ENCODE data around the gene GTF2F2.
A peak's percentile ranks its signal among the peaks of the same experiment; 100 is the strongest.
"Not testable (repeated sequence)": the region's sequence is repeated elsewhere in the genome, so short reads cannot be mapped to it uniquely, and the experiment has no call there.

The GTF2F2 gene

DNA sequence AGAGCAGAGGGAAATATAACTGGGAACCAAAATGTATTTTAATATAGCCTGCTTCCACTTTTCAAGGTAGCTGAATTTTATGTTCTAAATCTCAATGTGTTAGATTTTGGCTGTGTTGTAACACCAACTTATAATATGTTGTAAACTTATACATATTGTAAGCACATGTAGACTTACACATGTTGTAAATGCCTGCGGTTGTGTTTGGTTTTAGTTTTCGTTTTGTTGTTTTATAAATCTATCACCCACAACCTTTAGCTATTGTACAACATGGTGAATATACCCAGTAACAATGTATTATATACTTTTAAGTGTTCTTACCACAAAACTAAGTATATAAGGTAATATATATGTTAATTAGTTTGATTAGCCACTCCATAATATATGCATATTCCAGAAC lies 65.0 kb downstream of the GTF2F2 start:
- Mint-ChIP-seq H3K9me3 (no peaks in the 10 kb centered on the region), H3K36me3 (ENCODE audit: low read depth) (peaks cover 26% of the 10 kb centered on the region), H3K4me1 (no peaks in the 10 kb centered on the region), H3K27ac (no peak overlapping the region), H3K4me3 (no peak overlapping the region), H3K27me3 (ENCODE audit: low read depth) (no peaks in the 10 kb centered on the region)
- no peak for TF ChIP-seq CTCF (IDR thresholded peaks at IDR 0.05; ENCODE audit: unreplicated experiment in 3 of 3)

- not testable (repeated sequence) for H3K27ac Mint-ChIP-seq; H3K27me3 Mint-ChIP-seq (ENCODE audit: low read depth); H3K4me3 Mint-ChIP-seq; H3K9me3 Mint-ChIP-seq; H3K4me1 Mint-ChIP-seq
- H3K36me3 Mint-ChIP-seq (ENCODE audit: low read depth): peaks cover 18% of the 10 kb centered on the region
Observed at GRCh38 chr13:45189077-45189476, 68.8 kb downstream of the GTF2F2 start.

DNA sequence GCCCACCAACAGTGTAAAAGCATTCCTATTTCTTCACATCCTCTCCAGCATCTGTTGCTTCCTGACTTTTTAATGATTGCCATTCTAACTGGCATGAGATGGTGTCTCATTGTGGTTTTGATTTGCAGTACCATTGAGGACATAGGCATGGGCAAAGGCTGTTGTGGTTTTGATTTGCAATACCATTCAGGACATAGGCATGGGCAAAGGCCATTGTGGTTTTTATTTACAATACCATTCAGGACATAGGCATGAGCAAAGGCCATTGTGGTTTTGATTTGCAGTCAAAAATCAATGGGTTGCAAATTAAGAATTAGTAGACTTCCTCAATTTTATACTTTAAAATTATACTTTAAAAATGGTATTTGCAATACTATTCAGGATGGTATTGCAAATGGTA lies 69.2 kb downstream of the GTF2F2 start:
- not testable (repeated sequence) for H3K27me3 Mint-ChIP-seq (ENCODE audit: low read depth); H3K4me3 Mint-ChIP-seq; H3K27ac Mint-ChIP-seq; H3K4me1 Mint-ChIP-seq; H3K9me3 Mint-ChIP-seq
- peaks cover 14% of the 10 kb centered on the region for H3K36me3 Mint-ChIP-seq (ENCODE audit: low read depth)

DNA sequence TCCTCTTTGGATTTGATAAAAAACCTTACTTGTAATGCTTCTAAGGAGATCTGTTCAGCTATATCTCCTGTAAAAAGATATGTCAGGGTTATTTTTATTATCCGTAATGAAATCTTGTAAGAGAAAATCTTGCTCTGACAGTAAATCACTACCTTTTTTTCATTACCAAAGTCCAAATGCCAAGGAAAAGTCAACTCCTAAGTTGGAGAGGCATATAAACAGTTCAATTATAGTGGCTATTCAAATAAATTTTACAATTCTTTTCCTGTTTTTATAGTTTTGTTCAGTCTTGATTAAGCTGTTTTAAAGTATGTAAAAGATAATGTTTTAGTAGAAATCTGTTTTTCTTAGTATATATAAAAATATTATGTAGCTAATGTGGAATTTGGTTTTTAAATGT lies 71.6 kb downstream of the GTF2F2 start:
- no peak for TF ChIP-seq CTCF (IDR thresholded peaks at IDR 0.05; ENCODE audit: unreplicated experiment in 3 of 3)
- Mint-ChIP-seq H3K27ac (no peak overlapping the region), H3K9me3 (no peaks in the 10 kb centered on the region), H3K36me3 (ENCODE audit: low read depth) (peaks cover 13% of the 10 kb centered on the region), H3K4me3 (no peak overlapping the region), H3K27me3 (ENCODE audit: low read depth) (no peaks in the 10 kb centered on the region), H3K4me1 (no peaks in the 10 kb centered on the region)

- no peaks in the 10 kb centered on the region for H3K4me1 Mint-ChIP-seq
- H3K9me3 Mint-ChIP-seq: no peaks in the 10 kb centered on the region
- H3K27ac Mint-ChIP-seq: peak overlapping the region; percentile 9 to 81 (median 62)
- H3K27me3 Mint-ChIP-seq (ENCODE audit: low read depth): no peaks in the 10 kb centered on the region
- H3K36me3 Mint-ChIP-seq (ENCODE audit: low read depth): peaks cover 3% of the 10 kb centered on the region
- TF ChIP-seq CTCF (IDR thresholded peaks at IDR 0.05; ENCODE audit: unreplicated experiment in 3 of 3): peak; percentile 22 to 42 (median 37)
- H3K4me3 Mint-ChIP-seq: peak overlapping the region in 2 of 3 experiments; percentile 4 to 26
Observed at GRCh38 chr13:45194081-45194939, 74.0 kb downstream of the GTF2F2 start.

DNA sequence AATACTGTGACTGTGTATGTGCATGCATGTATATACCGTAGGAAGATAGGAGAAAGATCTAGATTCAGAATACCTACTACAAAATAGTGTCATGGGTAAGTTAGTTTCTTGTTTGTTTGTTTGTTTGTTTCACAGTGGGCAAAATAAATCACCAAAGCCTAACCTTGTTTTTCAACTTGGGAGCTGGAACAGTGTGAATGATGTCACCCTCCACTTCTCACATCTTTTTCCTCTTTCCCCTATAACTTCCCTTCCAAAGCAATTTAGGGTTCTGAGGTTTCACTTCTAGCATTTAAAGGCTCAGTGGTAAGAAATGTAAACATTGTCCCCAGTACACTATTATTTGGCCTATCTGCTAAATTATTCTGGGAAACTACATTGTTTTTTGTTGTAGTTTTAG lies 75.1 kb downstream of the GTF2F2 start:
- no peak overlapping the region for H3K4me3 Mint-ChIP-seq
- no peaks in the 10 kb centered on the region for H3K27me3 Mint-ChIP-seq (ENCODE audit: low read depth)
- no peaks in the 10 kb centered on the region for H3K9me3 Mint-ChIP-seq
- H3K36me3 Mint-ChIP-seq (ENCODE audit: low read depth): peaks cover 9% of the 10 kb centered on the region
- H3K27ac Mint-ChIP-seq: peak overlapping the region; percentile 37 to 47 (median 43)
- H3K4me1 Mint-ChIP-seq: no peaks in the 10 kb centered on the region
- no peak for TF ChIP-seq CTCF (IDR thresholded peaks at IDR 0.05; ENCODE audit: unreplicated experiment in 3 of 3)

DNA sequence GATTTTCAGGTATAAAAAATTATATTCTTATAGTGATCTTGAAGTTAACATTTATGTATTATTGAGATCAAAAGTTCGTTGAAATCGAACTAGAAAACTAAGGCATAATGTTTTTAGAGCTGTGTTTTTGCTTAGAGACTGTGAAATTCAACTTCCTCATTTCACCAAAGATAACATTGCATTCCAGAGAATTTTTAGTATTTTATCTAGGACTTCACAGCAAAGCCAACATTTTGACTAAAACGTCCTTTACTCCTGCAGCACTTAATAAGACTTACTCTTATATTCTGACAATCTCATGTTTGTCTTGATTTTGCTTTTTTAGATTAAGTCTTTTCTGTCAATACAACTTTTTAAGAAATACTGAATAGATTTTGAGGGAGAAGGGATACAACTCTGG lies 75.8 kb downstream of the GTF2F2 start:
- Mint-ChIP-seq H3K4me3 (no peak overlapping the region), H3K4me1 (no peaks in the 10 kb centered on the region), H3K27me3 (ENCODE audit: low read depth) (no peaks in the 10 kb centered on the region), H3K27ac (peak overlapping the region in 1 of 3 experiments; percentile 9), H3K36me3 (ENCODE audit: low read depth) (peaks cover 9% of the 10 kb centered on the region), H3K9me3 (no peaks in the 10 kb centered on the region)
- no peak for TF ChIP-seq CTCF (IDR thresholded peaks at IDR 0.05; ENCODE audit: unreplicated experiment in 3 of 3)

Data from nephron (organoid).